Raji (cell line): ENCODE measurements around the gene GDPD4.

Experiments used
- POLR2A ChIP-seq: IDR thresholded peaks from 2 replicates; pipeline ENCODE4 v1.6.1; 2011; ENCODE audit warnings: low read depth, low read length, control low read depth; ENCODE audit not compliant: insufficient read depth

The GDPD4 gene

GRCh38 chr11:77203901-77204753, 97.4 kb downstream of the GDPD4 start:
- no peak for TF ChIP-seq POLR2A

DNA sequence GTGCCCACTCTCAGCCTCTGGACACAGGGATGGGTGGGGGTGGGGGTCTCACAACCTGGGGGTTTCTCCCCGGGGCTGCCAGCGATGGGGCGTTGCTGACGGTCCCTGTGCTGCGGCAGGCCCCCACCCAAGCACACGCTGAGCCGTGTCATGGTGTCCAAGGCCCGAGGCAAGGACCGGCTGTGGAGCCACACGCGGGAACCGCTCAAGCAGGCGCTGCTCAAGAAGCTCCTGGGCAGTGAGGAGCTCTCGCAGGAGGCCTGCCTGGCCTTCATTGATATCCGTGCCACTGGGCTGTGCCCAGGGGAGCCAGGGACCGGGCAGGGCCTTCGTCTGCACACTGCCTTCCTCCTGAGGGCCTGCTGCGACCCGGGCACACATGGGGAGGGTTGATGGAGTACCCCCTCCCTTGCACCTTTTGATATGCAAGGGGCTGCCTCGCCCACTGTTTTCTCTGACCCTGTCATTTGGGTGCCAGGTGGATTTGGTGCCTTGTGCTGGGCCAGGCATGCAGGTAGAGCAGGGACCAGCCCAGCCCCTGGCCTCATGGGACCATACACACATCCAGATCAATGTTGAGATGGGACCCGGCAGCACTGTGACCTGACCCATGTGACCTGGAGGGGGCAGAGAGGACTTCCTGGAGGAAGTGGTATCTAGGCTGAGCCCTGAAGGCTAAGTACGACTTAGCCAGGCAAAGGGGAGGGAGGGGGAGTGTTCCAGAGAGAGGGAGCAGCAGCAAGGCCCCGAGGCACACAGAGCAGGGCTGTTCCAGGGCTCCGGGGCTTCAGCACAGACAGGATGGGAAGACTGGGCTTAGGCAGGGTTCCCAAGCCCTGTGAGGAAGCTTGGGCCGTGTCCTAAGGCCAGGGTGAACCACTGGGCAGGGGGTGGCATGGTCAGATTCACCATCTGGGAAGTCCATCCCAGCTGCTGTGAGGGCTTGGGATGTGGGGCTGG, 98.3 kb downstream of the GDPD4 start:
- TF ChIP-seq POLR2A, result no peak

- TF ChIP-seq POLR2A, result no peak
Observed at GRCh38 chr11:77201991-77202841, 99.3 kb downstream of the GDPD4 start.

GRCh38 chr11:77201370-77201769, 100.1 kb downstream of the GDPD4 start:
- TF ChIP-seq POLR2A, result no peak

DNA sequence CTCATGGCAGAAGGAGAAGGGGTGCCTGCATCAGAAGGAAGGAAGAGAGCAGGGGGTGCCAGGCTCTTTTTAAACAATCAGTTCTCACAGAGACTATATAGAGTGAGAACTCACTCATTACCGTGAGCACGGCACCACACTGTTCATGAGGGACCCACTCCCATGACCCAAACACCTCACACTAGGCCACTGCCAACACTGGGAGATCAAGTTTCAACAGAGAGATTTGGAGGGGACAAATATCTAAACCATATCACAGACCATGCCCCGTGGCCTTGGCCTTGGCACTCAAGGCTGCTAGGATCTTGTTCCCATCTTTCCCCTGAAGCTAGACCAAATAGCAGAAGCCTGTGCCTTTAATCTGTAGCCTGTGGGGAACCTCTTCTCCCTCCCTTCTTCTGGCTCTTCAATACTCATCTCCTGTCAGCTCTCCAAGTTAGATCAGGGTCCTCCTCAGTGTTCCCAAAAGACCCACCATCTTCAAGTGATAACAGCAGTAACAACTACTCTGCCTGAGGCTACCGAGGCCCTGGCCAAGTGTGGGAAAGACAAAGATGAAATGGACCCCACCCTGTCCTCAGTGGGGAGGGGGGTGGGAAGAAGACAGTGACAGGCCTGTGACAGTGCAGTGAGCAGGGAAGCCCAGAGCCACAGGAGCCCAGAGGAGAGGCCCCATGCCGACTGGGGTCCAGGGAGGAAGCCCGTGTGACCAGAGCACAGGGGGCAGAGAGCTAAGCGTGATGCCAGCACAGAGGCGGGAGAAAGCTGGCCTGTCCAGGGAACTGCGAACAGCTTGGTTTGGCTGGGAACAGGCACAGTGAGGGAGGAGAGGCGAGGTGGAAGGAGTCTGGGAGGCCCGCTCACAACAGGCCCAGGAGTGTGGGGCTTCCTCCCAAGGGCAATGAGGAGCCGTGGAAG, 100.9 kb downstream of the GDPD4 start:
- no peak for TF ChIP-seq POLR2A

GRCh38 chr11:77199137-77199745, 102.2 kb downstream of the GDPD4 start:
- no peak for TF ChIP-seq POLR2A

- no peak for TF ChIP-seq POLR2A
Observed at GRCh38 chr11:77198440-77198849, 103.0 kb downstream of the GDPD4 start.

DNA sequence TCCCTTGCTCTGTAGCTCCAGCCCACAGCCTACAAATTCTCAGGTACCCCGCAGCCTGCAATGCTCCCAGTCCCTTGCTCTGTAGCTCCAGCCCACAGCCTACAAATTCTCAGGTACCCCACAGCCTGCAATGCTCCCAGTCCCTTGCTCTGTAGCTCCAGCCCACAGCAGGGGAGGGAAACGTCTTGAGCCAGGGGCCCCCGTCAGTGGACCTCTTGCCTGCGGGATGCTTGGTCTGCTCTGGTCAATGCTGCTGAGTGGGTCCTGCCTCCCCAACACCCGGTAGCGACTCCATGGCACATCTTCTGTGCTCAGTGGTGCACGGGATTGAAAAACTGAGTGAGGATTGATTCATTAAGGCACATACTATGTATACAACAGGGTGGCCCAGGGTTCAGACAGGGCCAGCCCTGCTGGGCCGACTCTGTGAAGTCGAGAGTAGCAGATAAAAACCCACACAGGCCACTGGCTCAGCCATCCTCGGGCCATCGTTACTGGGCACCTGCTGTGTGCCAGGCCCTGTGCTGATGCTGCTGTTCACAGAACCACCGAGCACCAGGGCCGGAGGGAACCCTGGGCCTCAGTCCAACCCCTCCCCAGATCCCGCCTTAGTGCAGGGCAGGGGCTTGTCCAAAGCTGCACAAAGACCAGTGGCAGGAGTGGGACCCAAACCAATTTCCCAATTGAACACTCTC, 103.7 kb downstream of the GDPD4 start:
- TF ChIP-seq POLR2A, result no peak

DNA sequence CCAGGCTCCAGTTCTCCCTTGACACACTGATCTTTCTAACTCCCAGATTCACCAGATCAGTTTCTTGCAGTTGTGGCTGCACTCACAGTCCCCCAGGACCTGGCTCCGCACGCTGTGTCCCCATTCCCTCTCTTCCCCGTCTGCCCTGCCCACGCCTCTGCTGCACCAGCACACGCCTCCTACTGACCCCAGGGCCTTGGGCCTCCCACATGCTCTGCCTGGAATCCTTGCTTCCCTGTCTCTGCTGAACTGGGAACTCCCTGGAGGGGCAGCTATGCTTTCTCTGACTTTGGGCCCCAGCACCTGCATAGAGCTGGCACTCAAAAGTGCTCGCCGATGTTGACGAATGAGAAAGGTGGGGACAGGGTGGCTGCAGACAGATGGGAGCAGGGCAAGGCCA, 104.5 kb downstream of the GDPD4 start:
- no peak for TF ChIP-seq POLR2A

GRCh38 chr11:77195071-77195755, 106.3 kb downstream of the GDPD4 start:
- no peak for TF ChIP-seq POLR2A

DNA sequence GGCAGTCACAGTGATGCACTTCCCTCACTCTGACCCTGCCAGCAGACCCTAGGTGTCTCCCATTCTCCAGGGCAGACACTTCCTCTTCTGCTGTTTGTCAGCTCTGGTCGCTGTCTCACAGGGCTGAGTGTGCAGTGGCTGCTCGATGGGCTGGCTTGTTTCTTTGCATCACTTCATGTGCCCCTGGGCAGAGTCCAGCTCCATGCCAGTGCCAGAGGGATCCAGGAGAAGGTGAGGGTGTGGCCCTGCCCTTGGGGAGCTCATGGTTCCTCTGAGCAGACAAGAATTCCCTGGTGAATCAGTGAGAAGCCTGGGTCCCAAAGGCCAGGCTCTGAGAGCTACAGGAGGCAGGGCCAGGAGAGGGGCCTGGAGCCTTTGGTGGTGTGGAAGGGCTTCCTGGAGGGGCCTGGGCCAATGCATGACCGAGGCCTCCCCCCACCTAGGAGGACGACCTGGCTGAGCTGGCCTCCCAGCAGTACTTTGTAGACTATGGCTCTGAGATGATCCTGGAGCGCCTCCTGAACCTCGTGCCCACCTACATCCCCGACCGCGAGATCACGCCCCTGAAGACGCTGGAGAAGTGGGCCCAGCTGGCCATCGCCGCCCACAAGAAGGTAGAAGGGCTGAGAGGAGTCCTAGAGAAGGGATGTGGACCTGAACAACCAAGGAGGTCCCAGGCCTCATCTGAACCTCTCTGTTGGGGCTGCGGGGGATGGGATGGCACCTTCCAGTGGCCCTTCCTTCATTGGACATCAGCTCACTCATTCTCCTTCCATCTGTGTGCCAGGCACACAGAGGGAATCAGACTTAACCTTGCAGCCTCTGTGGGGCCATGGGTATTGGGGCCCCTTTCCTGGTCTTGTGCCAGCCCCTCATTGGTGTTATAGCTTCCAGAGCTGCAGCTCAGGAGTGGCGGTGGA, 107.3 kb downstream of the GDPD4 start:
- TF ChIP-seq POLR2A, result no peak
